GM23248 (cell line): ENCODE results near the gene CTNNA2.

ENCODE experiments used
- EZH2 ChIP-seq: fragments of 200-600 bp; sonication (generic); IDR thresholded peaks from 2 replicates; pipeline ENCODE4 v1.6.1; 2018; ENCODE audit warnings: antibody characterized with exemption, mild to moderate bottlenecking; ENCODE audit not compliant: insufficient read depth, poor library complexity, severe bottlenecking
- EZH2phosphoT487 ChIP-seq: fragments of 200-600 bp; sonication (generic); IDR thresholded peaks from 2 replicates; pipeline ENCODE4 v1.6.1; 2018; ENCODE audit warnings: antibody characterized with exemption, moderate library complexity, mild to moderate bottlenecking, low read depth; ENCODE audit not compliant: insufficient read depth

DNA sequence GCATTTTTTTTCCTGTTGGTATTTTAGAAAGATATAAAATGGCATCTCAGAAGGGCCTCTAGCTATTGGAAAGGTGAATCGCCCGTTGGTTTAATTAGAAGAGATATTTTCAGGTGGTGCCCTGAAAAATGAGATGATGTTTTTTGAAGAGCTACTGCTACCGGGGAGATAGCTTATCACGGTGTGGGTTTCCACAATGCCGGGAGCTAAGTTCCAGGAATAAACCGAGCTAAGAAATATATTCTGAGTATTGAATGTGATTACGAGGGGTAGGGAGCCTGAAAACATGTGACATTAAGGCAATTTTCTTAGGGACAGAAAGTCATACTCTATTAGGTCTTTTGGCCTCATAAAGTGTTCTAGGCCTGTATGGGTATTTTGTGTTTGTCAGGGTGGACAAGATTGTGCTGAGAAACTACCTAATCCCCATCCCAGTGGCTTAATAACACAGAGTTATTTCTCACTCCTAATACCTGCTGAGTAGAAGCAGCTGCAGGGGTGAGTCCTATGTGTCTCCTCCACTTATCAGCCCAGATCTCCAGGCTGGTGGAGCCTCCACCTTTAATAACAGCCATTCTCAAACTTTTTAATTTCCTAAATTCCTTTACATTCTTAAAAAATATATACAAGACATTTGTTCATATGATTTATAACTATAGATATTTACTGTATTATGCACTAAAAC lies 641.5 kb downstream of the CTNNA2 start:
- TF ChIP-seq EZH2 = no peak
- no peak for TF ChIP-seq EZH2phosphoT487
